Neural progenitor cell (in vitro differentiated cells): ENCODE results near the gene AOX1. TPM values are rescaled to one million over a fixed set of nuclear protein-coding genes. Genes with fewer than 3 reads are reported as not detected.
"Not testable (repeated sequence)": the region's sequence is repeated elsewhere in the genome, so short reads cannot be mapped to it uniquely, and the experiment has no call there.

Experiments used
- DNase-seq: peaks from one replicate; pipeline ENCODE4 v3.0.0-alpha.2; 2016; ENCODE audit warnings: low spot score
- H2AFZ ChIP-seq: fragments of 200-600 bp; sonication (generic); replicated peaks from 2 replicates; pipeline ENCODE4 v1.6.1; 2016; ENCODE audit warnings: antibody characterized with exemption
- H3F3A ChIP-seq: fragments of 200-600 bp; sonication (generic); 2 replicates; pipeline ENCODE4 v1.6.1; 2016; ENCODE audit warnings: antibody characterized with exemption, low read depth
- H3K27ac ChIP-seq: fragments of 200-600 bp; sonication (generic); 2 replicates; pipeline ENCODE4 v1.5.1; 2016; ENCODE audit warnings: mild to moderate bottlenecking
- H3K27me3 ChIP-seq: fragments of 200-600 bp; sonication (generic); 2 replicates; pipeline ENCODE4 v1.6.1; 2016; ENCODE audit warnings: mild to moderate bottlenecking, moderate library complexity
- H3K36me3 ChIP-seq: fragments of 200-600 bp; sonication (generic); 2 replicates; pipeline ENCODE4 v1.5.1; 2016
- H3K4me1 ChIP-seq: fragments of 200-600 bp; sonication (generic); 2 replicates; pipeline ENCODE4 v1.6.1; 2016; ENCODE audit warnings: mixed run types
- H3K4me2 ChIP-seq: fragments of 200-600 bp; sonication (generic); 2 replicates; pipeline ENCODE4 v1.6.1; 2016
- H3K4me3 ChIP-seq: fragments of 200-600 bp; sonication (generic); 2 replicates; pipeline ENCODE4 v1.5.1; 2016
- H3K79me2 ChIP-seq: fragments of 200-600 bp; sonication (generic); 2 replicates; pipeline ENCODE4 v1.6.1; 2016; ENCODE audit warnings: low read depth
- H3K9ac ChIP-seq: fragments of 200-600 bp; sonication (generic); 2 replicates; pipeline ENCODE4 v1.6.1; 2016
- H3K9me3 ChIP-seq: fragments of 200-600 bp; sonication (generic); 2 replicates; pipeline ENCODE4 v1.5.1; 2016; ENCODE audit warnings: low read depth
- H4K20me1 ChIP-seq: fragments of 200-600 bp; sonication (generic); 2 replicates; pipeline ENCODE4 v1.6.1; 2016; ENCODE audit warnings: low read depth
- H3K27ac Mint-ChIP-seq: 3 replicates; pipeline ENCODE4 v1.8.0; 2021; ENCODE audit warnings: mixed read lengths
- H3K27me3 Mint-ChIP-seq: 2 replicates; pipeline ENCODE4 v1.8.0; 2022; ENCODE audit warnings: low read depth, mild to moderate bottlenecking, inconsistent platforms, moderate library complexity, mixed read lengths; ENCODE audit not compliant: insufficient read depth
- H3K36me3 Mint-ChIP-seq: 3 replicates; pipeline ENCODE4 v1.8.0; 2021; ENCODE audit warnings: mixed read lengths
- H3K4me1 Mint-ChIP-seq: 3 replicates; pipeline ENCODE4 v1.8.0; 2021; ENCODE audit warnings: mixed read lengths
- H3K4me3 Mint-ChIP-seq: 3 replicates; pipeline ENCODE4 v1.8.0; 2021; ENCODE audit warnings: mild to moderate bottlenecking, moderate library complexity, mixed read lengths
- H3K9me3 Mint-ChIP-seq: 3 replicates; pipeline ENCODE4 v1.8.0; 2020; ENCODE audit warnings: mixed read lengths
- CTCF ChIP-seq: fragments of 200-600 bp; sonication (generic); IDR thresholded peaks from 2 replicates; pipeline ENCODE4 v1.5.1; 2017; ENCODE audit warnings: antibody characterized with exemption, mild to moderate bottlenecking
- EZH2 ChIP-seq: fragments of 200-600 bp; sonication (generic); IDR thresholded peaks from 2 replicates; pipeline ENCODE4 v1.6.1; 2017; ENCODE audit warnings: antibody characterized with exemption, mild to moderate bottlenecking, moderate library complexity
- EZH2phosphoT487 ChIP-seq: fragments of 200-600 bp; sonication (generic); IDR thresholded peaks from 2 replicates; pipeline ENCODE4 v1.6.1; 2017; ENCODE audit warnings: antibody characterized with exemption
- total RNA-seq: library from RNA; depleted of rRNA; stranded (reverse); fragments of >200 nt; gene quantifications from 2 replicates; pipeline ENCODE4 v1.2.3, GENCODE V29; 2015; ENCODE audit warnings: low replicate concordance

The AOX1 gene
- total RNA-seq, 1 donor from 2014 or later = 6.2 TPM

- H3K4me1 ChIP-seq = no peaks in the 10 kb centered on the region
- H2AFZ ChIP-seq = no peak overlapping the region
- H3K4me3 ChIP-seq = no peak overlapping the region
- H3K36me3 Mint-ChIP-seq = no peaks in the 10 kb centered on the region
- no peak overlapping the region for H3K27ac ChIP-seq
- H3K4me2 ChIP-seq = no peak overlapping the region
- H3K9me3 Mint-ChIP-seq = no peaks in the 10 kb centered on the region
- no peaks in the 10 kb centered on the region for H3F3A ChIP-seq
- no peaks in the 10 kb centered on the region for H4K20me1 ChIP-seq
- no peaks in the 10 kb centered on the region for H3K9me3 ChIP-seq
- no peak overlapping the region for H3K9ac ChIP-seq
- no peaks in the 10 kb centered on the region for H3K79me2 ChIP-seq
- H3K27me3 Mint-ChIP-seq = peaks cover 2% of the 10 kb centered on the region
- no peak overlapping the region for H3K27ac Mint-ChIP-seq
- no peak for DNase-seq
- H3K27me3 ChIP-seq = no peaks in the 10 kb centered on the region
- no peaks in the 10 kb centered on the region for H3K4me1 Mint-ChIP-seq
- no peaks in the 10 kb centered on the region for H3K36me3 ChIP-seq
- no peak for TF ChIP-seq CTCF
- TF ChIP-seq EZH2phosphoT487 = no peak
- TF ChIP-seq EZH2 = no peak
- H3K4me3 Mint-ChIP-seq = no peak overlapping the region
Observed at GRCh38 chr2:200679535-200679934, 93.7 kb downstream of the AOX1 start.

- H3K4me1 Mint-ChIP-seq = no peaks in the 10 kb centered on the region
- H3K79me2 ChIP-seq = no peaks in the 10 kb centered on the region
- peaks cover 7% of the 10 kb centered on the region for H3K9me3 Mint-ChIP-seq
- H3K4me2 ChIP-seq = no peak overlapping the region
- H3K27me3 Mint-ChIP-seq = peaks cover 3% of the 10 kb centered on the region
- no peaks in the 10 kb centered on the region for H4K20me1 ChIP-seq
- no peak for DNase-seq
- H3K9ac ChIP-seq = no peak overlapping the region
- no peaks in the 10 kb centered on the region for H3K4me1 ChIP-seq
- no peak for TF ChIP-seq EZH2phosphoT487
- TF ChIP-seq CTCF = no peak
- TF ChIP-seq EZH2 = no peak
- no peak overlapping the region for H3K27ac ChIP-seq
- no peak overlapping the region for H3K4me3 ChIP-seq
- H3K27ac Mint-ChIP-seq = no peak overlapping the region
- H3K9me3 ChIP-seq = no peaks in the 10 kb centered on the region
- no peaks in the 10 kb centered on the region for H3K27me3 ChIP-seq
- no peaks in the 10 kb centered on the region for H3K36me3 Mint-ChIP-seq
- H3F3A ChIP-seq = no peaks in the 10 kb centered on the region
- no peak overlapping the region for H3K4me3 Mint-ChIP-seq
- no peak overlapping the region for H2AFZ ChIP-seq
- H3K36me3 ChIP-seq = no peaks in the 10 kb centered on the region
Observed at GRCh38 chr2:200681697-200682096, 95.9 kb downstream of the AOX1 start.

GRCh38 chr2:200682407-200682806 lies 96.6 kb downstream of the AOX1 start:
- H3K27me3 Mint-ChIP-seq, H3K4me2 ChIP-seq, H3K4me1 ChIP-seq, H2AFZ ChIP-seq, H3K9me3 Mint-ChIP-seq, DNase-seq, H3K27ac Mint-ChIP-seq, H3K4me3 ChIP-seq, H3K27me3 ChIP-seq, H3K9me3 ChIP-seq, H4K20me1 ChIP-seq, H3K36me3 Mint-ChIP-seq, H3K4me3 Mint-ChIP-seq, H3K4me1 Mint-ChIP-seq, H3K27ac ChIP-seq, H3K79me2 ChIP-seq, H3K9ac ChIP-seq, H3F3A ChIP-seq, H3K36me3 ChIP-seq: not testable (repeated sequence)

- Histone ChIP-seq H3K27me3 (no peaks in the 10 kb centered on the region), H3K79me2 (no peaks in the 10 kb centered on the region)
- no peak overlapping the region for H3K27ac Mint-ChIP-seq
Observed at GRCh38 chr2:200687922-200688920, 102.4 kb downstream of the AOX1 start.

More at GRCh38 chr2:200687922-200688920, 102.4 kb downstream of the AOX1 start:
- no peak overlapping the region for H2AFZ ChIP-seq
- no peaks in the 10 kb centered on the region for H3F3A ChIP-seq
- H4K20me1 ChIP-seq = no peaks in the 10 kb centered on the region
- H3K9ac ChIP-seq = no peak overlapping the region
- H3K4me1 ChIP-seq = no peaks in the 10 kb centered on the region
- TF ChIP-seq EZH2 = no peak
- no peak overlapping the region for H3K4me3 ChIP-seq
- H3K4me1 Mint-ChIP-seq = no peaks in the 10 kb centered on the region
- H3K4me3 Mint-ChIP-seq = no peak overlapping the region
- DNase-seq = no peak
- H3K9me3 ChIP-seq = no peaks in the 10 kb centered on the region
- H3K27ac ChIP-seq = no peak overlapping the region
- H3K36me3 Mint-ChIP-seq = no peaks in the 10 kb centered on the region
- H3K36me3 ChIP-seq = no peaks in the 10 kb centered on the region
- no peak overlapping the region for H3K4me2 ChIP-seq
- peaks cover 3% of the 10 kb centered on the region for H3K27me3 Mint-ChIP-seq
- H3K9me3 Mint-ChIP-seq = peaks cover 7% of the 10 kb centered on the region
